Stimulated activated CD8-positive, alpha-beta memory T cell treated with anti-CD3 and anti-CD28 coated beads, Interleukin-12 subunit alpha, Interleukin-12 subunit beta, amount 100 ng/mL, for 24 hours (primary cell): ENCODE data around the gene CSNK1G1.
"Not testable (repeated sequence)": the region's sequence is repeated elsewhere in the genome, so short reads cannot be mapped to it uniquely, and the experiment has no call there.

Experiments
- DNase-seq: peaks from one replicate; pipeline ENCODE4 v3.0.0-alpha.2; 2020; ENCODE audit errors: extremely low read depth

Gene CSNK1G1

DNA sequence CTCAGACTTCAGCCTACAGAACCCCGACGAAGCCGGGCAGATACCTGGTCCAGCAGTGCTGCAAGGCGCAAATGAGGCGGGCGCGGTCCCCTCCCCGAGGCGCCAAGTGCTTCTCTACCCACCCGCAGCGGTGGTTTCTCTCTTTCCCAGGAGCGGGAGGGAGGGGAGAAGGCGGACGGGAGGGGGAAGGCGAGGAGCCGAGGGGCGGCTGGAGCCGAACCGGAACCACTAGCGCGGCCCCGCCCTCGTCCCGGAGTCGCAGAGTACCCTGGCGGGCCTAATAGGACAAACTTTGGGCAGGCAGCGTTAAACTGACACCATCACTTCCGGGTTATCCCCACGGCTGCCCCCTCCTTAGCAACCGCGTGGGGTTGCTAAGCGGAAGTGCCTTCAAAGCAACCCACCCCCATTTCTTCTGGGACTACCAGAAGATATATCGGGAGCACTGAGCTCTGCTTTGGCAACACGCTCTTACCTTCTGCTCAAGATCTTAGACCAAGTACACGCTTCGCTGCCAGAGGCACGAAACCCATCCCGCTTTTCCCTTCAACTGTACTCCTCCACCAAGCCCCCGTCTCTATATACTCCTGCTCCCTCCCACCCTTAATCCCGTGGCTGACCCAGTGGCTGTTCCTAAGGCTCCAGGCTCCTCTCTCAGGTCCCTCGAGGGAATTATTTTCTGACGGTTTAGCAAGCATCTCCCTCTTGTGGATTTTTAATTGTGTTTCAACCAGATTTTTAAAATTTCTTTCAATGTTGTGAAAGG, at the start of gene CSNK1G1:
CSNK1G1 (minus strand) TSS at position 230 of the 766 bp plus-strand sequence. CDS start 55,674 bp downstream, outside the sequence.
- peak; percentile 90 for DNase-seq

DNA sequence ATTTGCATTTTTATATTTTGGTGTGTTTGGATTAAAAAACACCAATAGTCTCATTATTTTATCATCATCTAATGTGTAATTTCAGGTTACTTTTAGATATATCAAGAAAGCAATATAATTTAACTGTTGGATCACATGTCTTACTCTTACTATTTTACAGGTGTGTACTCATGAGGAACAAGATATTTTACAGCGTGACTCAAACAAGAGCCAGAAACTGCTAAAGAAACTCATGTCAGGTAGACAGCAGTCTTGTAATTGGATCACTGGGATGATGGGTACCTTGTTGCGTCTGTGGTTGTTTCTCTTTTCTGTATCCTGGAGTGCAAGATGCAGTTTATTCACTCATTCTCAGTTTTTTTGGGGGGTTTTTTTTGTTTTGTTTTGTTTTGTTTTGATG, 44.6 kb upstream of the CSNK1G1 start:
- DNase-seq: no peak

DNA sequence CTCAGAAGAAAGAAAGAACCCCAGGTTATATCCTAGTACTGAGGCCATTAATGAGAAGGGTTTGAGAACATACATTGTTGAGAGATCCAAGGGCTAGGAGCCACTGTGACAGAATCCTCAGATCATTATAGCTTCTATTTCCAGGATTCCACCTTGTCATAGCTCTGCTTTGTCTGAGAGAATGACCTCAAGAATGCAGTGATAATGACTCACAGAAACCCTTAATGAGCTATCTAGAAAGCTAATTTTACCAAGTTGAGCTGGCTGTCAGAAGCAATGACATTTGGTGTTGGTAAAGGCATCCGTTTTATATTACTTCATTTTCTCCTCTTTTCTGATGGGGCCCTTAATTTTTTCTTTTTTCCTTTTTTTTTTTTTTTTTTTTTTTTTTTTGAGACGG, 42.6 kb upstream of the CSNK1G1 start:
- no peak for DNase-seq

DNA sequence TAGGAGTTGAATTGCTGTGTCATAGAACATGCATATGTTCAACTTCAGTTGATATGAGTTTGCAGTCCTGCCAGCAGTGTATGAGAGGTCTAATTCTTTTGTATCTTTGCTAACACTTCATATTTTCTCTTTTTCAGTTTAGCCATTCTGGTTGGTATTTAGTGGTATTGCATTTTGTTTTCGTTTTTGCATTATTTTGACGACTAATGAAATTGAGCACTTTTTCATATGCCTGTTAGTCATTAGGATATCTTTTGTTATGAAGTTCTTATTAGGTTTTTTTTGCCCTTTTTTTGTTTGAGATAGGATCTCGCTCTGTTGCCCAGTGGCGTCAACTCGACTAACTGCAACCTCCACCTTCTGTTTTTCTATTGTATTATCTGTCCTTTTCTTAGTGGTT, 40.8 kb upstream of the CSNK1G1 start:
- DNase-seq: no peak

DNA sequence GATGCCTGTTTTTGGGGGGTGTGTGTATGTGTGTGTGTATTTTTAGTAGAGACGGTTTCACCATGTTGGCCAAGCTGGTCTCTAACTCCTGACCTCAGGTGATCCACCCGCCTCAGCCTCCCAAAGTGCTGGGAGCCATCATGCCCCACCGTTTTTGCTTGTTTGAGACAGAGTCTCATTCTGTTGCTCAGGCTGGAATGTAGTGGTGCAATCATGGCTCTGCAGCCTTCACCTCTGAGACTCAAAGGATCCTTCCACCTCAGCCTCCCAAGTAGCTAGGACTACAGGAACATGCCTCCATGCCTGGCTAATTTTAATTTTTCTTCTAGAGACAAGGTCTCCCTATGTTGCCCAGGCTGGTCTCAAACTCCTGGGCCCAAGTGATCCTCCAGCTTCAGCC, 36.5 kb upstream of the CSNK1G1 start:
- not testable (repeated sequence) for DNase-seq

DNA sequence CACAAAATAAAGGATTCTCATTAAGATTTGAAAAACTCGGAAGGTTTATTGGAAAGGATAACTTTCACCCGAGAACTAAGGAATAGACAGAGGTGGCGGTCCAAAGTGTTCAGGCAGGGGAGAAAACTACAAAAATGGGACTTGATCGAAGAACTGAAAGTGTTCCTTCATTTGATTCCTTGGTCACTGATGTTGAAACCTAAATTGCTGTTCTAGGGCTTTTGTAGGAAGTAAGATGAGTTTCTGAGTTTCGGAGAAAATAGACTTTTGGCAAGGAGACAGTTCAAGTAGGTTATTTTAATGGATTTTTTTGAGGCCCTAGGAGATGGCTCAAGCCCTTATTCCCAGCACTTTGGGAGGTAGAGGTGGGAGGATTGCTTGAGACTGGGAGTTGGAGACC, 33.1 kb upstream of the CSNK1G1 start:
- no peak for DNase-seq

DNA sequence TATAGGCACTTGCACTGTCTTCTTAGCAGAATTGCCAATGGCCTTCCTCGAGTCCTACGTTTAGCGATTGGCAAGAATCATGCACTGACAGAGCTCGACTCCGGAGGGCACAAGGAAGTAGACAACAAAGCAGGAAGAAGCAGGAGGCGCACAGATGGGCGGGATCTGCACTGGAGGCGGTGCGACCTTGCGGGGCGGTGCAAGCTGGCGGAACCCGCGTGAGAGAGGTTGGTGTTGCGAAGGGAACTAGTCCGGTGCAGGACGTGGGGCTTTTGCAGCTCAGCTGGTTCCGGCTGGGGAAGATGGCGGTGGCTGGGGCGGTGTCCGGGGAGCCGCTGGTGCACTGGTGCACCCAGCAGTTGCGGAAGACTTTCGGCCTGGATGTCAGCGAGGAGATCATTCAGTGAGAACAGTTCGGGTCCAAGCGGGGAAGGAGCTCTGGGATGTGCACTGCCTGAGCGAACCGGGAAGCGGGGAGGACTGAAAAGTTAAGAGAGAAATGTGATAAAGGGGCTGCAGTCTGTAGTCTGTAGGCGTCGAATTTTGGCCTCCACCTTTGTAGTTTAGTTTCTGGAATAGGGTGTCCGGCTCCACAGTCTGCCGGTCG, 31.7 kb upstream of the CSNK1G1 start, which contains the start of gene TRIP4:
TRIP4 (plus strand) TSS at position 275 of the 607 bp plus-strand sequence; CDS start at position 303, 28 bp downstream.
- DNase-seq: peak; percentile 88

DNA sequence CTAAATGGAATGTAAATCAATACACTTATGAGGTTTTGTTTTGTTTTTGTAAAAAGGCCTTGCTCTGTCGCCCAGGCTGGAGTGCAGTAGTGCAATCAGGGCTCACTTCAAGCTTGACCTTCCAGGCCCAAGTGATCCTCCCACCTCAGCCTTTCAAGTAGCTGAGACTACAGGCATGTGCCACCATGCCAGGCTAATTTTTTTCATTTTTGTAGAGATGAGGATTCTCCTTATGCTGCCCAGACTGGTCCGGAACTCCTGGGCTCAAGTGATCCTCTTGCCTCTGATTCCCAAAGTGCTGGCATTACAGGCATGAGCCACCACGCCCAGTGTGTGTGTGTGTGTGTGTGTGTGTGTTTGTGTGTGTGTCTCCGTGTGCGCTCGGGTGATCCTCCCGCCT, 30.3 kb upstream of the CSNK1G1 start:
- DNase-seq: no peak

DNA sequence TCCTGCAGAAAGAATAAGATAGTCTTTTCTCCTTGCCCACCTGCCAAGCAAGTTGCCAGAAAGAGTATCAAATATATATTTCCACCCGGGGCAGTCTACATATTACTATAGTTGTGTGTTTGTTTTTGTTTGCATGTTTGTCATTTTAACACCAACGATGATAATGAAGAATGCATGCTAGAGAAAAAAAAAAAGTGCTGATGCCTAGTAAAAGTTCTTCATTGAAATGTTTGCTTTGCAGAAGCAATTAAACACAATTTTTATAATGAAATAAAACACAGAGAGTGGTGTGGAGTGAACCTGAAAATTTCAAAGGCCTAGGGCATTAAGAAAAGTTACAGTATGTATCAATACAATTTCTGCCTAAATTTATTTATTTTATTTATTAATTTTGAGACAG, 27.8 kb upstream of the CSNK1G1 start:
- no peak for DNase-seq

DNA sequence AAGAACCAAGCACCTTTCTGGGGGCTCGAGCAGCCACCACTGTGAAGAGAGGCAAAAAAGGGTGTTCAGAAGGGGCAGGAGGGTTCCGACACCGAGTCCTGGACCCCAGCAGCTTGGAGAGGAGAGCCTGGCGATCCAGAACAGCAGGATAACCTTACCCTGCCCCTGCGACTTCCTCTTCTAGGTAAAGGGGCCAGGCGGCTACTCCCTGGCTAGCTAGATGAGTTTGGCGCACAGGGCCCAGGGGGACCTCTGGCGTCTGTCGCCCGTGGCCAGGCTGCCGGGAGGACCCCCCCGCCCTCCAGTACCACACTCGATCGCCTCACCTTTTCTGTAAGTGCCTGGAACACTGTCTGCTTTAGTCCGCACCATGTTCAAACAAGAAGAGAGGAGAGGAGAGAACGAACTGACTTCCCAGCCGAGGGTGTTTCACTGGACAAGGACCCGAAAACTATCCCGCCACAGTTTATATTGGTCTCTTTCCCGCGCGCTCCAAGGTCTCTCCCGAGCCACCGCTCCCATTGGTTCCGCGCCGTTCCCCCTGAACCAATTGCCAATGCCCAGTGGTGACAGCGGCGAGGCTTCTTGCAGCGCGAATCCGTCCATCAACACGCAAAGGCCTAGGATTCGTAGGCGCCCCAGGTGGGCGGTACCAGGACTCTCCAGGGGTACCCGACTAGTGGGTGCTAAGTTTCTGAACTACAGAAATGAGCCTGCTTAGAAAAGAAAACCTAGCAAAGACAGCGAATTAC, 25.2 kb upstream of the CSNK1G1 start, which contains the start of gene PCLAF:
PCLAF (minus strand) TSS at position 442 of the 752 bp plus-strand sequence; CDS start at position 372, 70 bp downstream.
- DNase-seq: peak; percentile 87

DNA sequence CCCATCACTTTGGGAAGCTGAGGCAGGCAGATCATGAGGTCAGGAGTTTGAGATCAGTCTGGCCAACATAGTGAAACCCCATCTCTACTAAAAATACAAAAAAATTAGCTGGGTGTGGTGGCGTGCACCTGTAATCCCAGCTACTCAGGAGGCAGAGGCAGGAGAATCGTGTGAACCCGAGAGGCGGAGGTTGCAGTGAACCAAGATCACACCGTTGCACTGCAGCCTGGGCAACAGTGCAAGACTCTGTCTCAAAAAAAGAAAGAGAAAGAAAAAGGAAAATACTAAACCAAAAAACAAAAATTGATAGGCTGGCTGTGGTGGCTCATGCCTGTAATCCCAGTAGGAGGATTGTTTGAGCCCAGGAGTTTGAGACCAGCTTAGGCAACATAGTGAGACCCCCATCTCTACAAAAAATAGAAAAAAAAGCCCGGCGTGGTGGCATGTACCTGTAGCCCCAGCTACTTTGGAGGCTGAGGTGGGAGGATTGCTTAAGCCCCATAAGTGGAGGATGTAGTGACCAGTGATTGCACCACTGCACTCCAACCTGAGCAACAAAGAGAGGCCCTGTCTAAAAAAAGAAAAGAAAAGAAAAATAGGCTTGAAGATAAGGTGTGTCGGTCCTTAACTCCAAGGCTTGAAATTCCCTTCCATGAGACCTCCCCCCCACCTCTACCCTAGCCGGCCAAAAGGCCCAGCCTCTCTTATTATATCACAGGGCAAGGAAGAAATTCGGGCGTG, 24.3 kb upstream of the CSNK1G1 start:
- not testable (repeated sequence) for DNase-seq

DNA sequence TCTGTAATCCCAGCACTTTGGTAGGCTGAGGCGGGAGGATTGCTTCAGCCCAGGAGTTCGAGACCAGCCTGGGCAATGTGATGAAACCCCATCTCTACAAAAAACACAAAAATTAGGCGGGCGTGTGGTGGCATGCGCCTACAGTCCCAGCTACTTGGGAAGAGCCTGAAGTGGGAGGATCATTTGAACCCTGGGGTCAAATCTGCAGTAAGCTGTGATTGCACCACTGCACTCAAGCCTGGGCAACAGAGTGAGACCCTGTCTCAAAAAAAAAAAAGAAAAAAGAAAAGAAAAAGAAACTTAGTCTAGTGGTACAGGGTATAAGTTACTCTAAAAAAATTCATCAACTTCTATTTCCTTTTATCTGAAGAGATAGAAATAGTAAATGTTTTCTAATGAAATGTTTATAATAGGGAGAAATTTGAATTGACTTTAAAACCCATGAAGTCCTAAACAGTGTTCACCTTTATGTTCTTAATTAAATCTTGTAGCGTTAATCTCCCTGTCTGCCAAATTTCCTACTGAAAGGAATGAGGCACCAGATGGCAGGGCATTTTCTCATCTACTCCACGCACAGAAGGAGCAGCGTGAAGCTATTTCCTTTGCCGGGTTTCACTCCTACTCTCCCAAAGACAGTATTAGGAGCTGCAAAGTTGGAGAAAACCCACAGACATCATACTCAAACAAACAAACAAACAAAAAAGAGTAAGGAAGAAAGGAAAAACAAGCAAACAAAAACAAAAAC, 23.4 kb upstream of the CSNK1G1 start:
- DNase-seq: no peak

DNA sequence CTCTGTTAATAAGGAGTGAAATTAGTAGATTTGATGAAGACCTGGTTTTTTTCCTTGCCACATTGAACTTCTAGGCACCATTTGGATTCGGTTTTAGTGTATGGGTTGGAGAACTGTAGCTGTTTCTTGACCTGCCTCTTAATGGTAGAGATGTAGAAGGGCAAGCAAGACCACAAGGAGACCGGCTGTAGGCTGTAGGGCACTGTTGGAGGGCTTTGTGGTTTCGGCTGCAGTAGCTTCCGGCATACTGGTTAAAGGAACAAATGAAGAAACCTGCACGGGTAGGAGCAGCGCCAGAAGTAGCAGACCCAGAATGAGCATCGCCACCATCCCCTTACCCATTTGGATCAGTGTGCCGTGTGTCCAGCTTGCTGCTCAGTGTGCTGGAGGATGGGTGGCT, 17.4 kb upstream of the CSNK1G1 start:
- no peak for DNase-seq

DNA sequence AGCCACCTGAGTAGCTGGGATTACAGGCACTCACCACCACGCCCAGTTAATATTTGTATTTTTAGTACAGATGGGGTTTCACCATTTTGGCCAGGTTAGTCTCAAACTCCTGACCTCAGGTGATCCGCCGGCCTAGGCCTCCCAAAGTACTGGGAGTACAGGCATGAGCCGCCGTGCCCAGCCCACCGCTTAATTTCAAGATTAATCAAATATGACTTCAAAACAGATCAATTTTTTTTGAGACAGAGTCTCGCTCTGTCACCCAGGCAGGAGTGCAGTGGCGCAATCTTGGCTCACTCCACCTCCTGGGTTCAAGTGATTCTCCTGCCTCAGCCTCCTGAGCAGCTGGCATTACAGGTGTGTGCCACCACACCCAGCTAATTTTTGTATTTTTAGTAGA, 15.4 kb upstream of the CSNK1G1 start:
- not testable (repeated sequence) for DNase-seq

DNA sequence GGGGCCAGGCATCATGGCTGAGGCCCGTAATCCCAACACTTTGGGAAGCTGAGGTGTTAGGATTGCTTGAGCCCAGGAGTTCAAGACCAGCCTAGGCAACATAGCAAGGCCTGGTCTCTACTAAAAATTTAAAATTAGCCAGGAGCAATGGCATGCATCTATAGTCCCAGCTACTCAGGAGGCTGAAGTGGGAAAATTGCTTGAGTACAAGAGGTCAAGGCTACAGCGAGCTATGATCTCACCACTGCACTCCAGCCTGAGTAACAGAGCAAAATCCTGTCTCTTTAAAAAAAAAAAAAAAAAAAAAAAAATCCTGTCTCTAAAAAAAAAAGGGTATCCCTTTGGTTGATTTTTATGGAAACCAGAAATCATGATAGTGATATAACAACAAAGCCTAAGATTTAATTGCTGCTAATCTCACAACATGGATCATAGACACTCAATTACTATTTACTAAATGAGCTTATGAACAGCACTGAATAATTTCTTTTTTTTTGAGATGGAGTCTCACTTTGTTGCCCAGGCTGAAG, 13.2 kb upstream of the CSNK1G1 start:
- DNase-seq: no peak

DNA sequence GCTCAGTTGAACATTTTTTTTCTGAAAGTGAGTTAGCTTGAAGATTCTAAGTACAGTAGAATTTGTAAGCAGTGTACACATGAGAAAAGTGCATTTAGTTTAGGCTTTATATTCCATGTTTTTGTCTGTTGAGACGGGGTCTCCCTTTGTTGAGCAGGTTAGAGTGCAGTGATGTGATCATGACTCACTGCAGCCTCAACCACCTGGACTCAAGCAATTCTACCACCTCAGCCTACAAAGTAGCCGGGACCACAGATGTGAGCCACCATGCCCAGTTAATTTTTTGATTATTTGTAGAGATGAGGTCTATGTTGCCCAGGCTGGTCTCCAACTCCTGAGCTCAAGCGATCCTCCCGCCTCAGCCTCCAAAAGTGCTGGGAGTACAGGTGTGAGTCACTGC, 5.3 kb upstream of the CSNK1G1 start:
- DNase-seq: no peak

DNA sequence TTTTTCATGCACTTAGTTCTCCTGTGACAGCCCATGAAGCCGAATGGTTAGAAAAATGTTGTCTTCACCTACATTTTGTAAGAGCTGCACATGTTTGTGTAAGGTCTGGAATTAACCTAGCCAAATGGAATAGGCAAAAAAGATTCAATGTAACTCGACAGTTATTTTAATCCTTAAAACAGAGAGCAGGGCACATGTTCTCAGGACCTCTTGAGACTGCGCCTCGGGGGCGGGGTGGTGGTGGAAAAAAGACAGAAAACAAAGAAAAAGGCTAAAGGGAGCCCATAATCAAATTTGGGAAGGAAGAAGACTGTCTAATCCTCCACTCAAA, 702 bp upstream of the CSNK1G1 start:
- DNase-seq: no peak

DNA sequence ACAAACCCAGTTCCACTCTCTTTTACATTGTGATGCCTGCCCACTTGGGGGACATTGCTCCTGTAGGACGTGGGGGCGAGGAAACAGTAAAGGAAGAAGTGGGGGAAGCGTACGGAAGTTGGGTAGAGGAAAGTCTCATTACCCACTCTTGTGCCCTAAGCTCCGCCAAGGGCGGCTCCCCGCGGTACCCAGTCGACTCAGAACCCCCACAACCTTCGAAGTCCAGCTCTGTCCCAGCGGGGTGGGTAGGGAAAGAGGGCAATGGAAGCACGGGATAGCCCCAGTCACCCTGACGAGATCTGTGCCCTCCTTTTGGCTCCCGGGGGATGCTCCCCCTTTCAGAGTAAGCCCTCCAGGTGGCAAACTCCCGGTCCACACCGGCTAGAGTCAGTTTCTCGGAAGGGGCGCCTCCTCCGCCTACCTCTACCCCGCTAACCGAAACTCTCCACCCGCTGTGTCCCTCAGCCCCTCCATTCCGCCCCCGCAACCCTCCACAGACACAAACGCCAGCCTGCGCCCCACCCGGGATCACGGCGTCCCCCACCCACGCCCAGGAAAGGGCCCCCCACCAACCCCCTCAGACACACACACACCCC, 527 bp downstream of the CSNK1G1 start:
- no peak for DNase-seq

DNA sequence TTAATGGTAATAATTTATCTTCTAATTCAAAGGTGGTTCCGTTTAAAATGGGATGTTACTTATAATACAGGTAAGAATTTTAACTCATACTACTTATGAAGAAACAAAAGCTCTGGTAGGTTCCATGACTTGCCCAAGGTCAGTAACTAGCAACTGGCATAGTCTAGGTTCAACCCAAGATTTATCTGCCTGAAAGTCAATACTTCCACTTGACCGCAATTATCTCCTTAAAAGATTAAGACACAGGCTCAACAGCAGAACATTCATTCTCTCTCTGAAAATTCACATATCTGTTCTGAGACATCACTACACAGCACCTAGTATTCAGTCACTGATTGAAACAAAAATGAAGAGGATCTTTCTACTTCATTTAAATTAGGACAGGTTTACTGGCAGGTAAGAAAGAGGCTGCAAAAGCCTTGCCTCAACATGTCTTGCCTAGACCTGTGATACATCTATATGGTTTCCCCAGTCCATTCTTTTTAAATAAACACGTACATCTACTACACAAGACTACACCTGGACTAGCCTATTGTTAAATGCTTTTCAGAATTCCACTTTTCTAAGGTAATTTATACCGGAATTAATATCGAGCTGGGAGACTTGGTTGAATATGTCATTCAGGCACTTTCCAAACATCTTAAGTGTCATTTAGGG, 1.2 kb downstream of the CSNK1G1 start:
- DNase-seq: no peak

DNA sequence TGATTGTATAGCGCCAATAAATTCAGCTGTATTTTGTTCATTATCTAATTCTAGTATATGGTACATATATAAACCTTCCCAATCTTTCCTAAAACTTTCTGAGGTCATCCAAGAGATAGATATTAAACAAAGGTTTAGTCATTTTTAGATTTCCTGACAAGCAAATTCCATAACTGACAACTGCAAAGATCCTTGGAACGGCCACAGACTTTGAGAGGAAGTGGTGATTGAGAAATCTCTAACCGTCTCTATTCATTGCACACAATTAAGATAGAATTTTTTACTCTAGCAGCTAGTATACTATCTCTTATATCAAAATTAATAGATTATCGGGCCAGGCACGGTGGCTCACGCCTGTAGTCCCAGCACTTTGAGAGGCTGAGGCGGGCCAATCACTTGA, 4.7 kb downstream of the CSNK1G1 start:
- no peak for DNase-seq
